Spleen (tissue), 7 donors: ENCODE measurements around the gene KCNRG.

Source experiments
- CTCF ChIP-seq, 11 experiments: fragments of 200-600 bp in 7 of 11; fragments of 450-650 bp in 4 of 11; sonication (generic) in 4 of 11; IDR thresholded peaks in 8 of 11; conservative IDR thresholded peaks in 3 of 11; 1 replicate in 7 of 11; 2 replicates in 4 of 11; pipeline versions ENCODE4 v1.4.0 to v1.8.0; 2016 to 2021; ENCODE audit warnings: antibody characterized with exemption in 11 of 11, inconsistent platforms in 4 of 11, mild to moderate bottlenecking in 1 of 11
- POLR2A ChIP-seq, 3 donors: fragments of 450-650 bp; IDR thresholded peaks; one replicate each; pipeline ENCODE4 v1.5.1; 2017; ENCODE audit warnings: antibody characterized with exemption in 3 of 3, mild to moderate bottlenecking in 1 of 3
- POLR2AphosphoS5 ChIP-seq, 3 donors: sonication (generic); formaldehyde crosslinking; IDR thresholded peaks; one replicate each; pipeline ENCODE4 v1.5.1; 2017; ENCODE audit warnings: antibody characterized with exemption in 3 of 3
- donor health status: DM: no; HTN: no; CAD: no; lungs with moderate emphysema.
- donor health status: DM: no; HTN: no; CAD: no.
- donor health status: DM: no; HTN: no; CAD: no.

- TF ChIP-seq CTCF (IDR thresholded peaks at IDR 0.05 in 8 of 11, conservative IDR thresholded peaks at IDR 0.05 in 3 of 11) (no peak), POLR2AphosphoS5 (IDR thresholded peaks at IDR 0.05) (no peak), POLR2A (IDR thresholded peaks at IDR 0.05) (no peak)
Observed at GRCh38 chr13:49985129-49985528, 30.1 kb upstream of the KCNRG start.
